Ovary (tissue), 9 donors: ENCODE data around the gene PPM1D. TPM values are rescaled to one million over a fixed set of nuclear protein-coding genes. Genes with fewer than 3 reads are reported as not detected.

Experiments used
- DNase-seq, 5 donors: peaks; one replicate each; pipeline ENCODE4 v3.0.0-alpha.2; 2019 to 2020
- H3K27ac ChIP-seq, 2 donors: fragments of 200-600 bp; one replicate each; pipeline versions ENCODE4 v1.5.1 to v1.8.0; 2019 to 2022
- H3K27me3 ChIP-seq: fragments of 200-600 bp; one replicate; pipeline ENCODE4 v1.8.0; 2022
- H3K36me3 ChIP-seq: fragments of 200-600 bp; sonication (generic); one replicate; pipeline ENCODE4 v1.5.1; 2019
- H3K4me1 ChIP-seq: one replicate; pipeline ENCODE4 v1.8.1; 2013; ENCODE audit warnings: mild to moderate bottlenecking, moderate library complexity; ENCODE audit not compliant: insufficient read depth
- H3K4me3 ChIP-seq: fragments of 200-600 bp; sonication (generic); one replicate; pipeline ENCODE4 v1.5.1; 2017
- H3K9me3 ChIP-seq, 2 donors: fragments of 200-600 bp in 1 of 2; sonication (generic) in 1 of 2; one replicate each; pipeline versions ENCODE4 v1.5.1 to v1.8.1; 2013 to 2019; ENCODE audit warnings: mild to moderate bottlenecking in 1 of 2, moderate library complexity in 1 of 2
- CTCF ChIP-seq, 3 donors: fragments of 450-650 bp in 2 of 3; fragments of 200-600 bp in 1 of 3; IDR thresholded peaks; one replicate each; pipeline versions ENCODE4 v1.5.1 to v1.8.0; 2016 to 2022; ENCODE audit warnings: antibody characterized with exemption in 3 of 3, mild to moderate bottlenecking in 1 of 3
- EP300 ChIP-seq: sonication (generic); formaldehyde crosslinking; IDR thresholded peaks from one replicate; pipeline ENCODE4 v1.6.1; 2017; ENCODE audit warnings: antibody characterized with exemption
- POLR2A ChIP-seq: fragments of 450-650 bp; IDR thresholded peaks from one replicate; pipeline ENCODE4 v1.6.1; 2017; ENCODE audit warnings: antibody characterized with exemption, mild to moderate bottlenecking, moderate library complexity
- WGBS, 3 donors: extraction: QIAGEN DNeasy Blood & Tissue Kit in 1 of 3; methylation state at CpG; one replicate each; pipeline versions ENCODE4 v1.1.5 to v1.1.7; 2013 to 2017; 5-methylcytosine and 5-hydroxymethylcytosine counted together
- intact Hi-C, 4 donors: fragments of 100-400 bp; cut with DNase I; formaldehyde crosslinking; loops; one replicate each; pipeline versions ENCODE4 v1.11.0 to v1.15.1; 2022 to 2023
- polyA plus RNA-seq, 2 donors: library from polyadenylated mRNA; stranded (reverse); fragments of 200-250 nt in 1 of 2; fragments of 350-450 nt in 1 of 2; fragmentation: Illumina TruSeq in 1 of 2; extraction: RNeasy Lipid Tissue Mini Kit (QIAGEN cat#74804) in 1 of 2; gene quantifications; one replicate each; pipeline ENCODE4 v1.2.3, GENCODE V29; 2013 to 2014
- total RNA-seq, 7 donors: library from RNA; depleted of rRNA in 2 of 7; stranded (reverse); fragments of >200 nt in 2 of 7; fragmentation: NEBNext Ultra II Directional in 3 of 7; extraction: Animal tissue kit (Norgen Biotek cat#: 25700) in 3 of 7; gene quantifications; one replicate each; pipeline versions ENCODE4 v1.1.0 to v1.2.4, GENCODE V29; 2016 to 2023
- donor health status: DM: no; HTN: no; CAD: no; lungs with moderate emphysema.
- donor health status: DM: no; HTN: no; CAD: no.
- donor health status: Bipolar disorder and iron deficiency.
- donor health status: DM: yes; HTN: yes; CAD: no.
- donor health status: DM: no; HTN: no; CAD: no.
- donor health status: DM: yes; HTN: yes; CAD: no.

PPM1D gene
- total and polyA plus RNA-seq, 9 donors = 11.9 to 35.5 (median 27.1) TPM

- no peak overlapping the region for H3K27ac ChIP-seq
- no peaks in the 10 kb centered on the region for H3K36me3 ChIP-seq
- H3K9me3 ChIP-seq = no peaks in the 10 kb centered on the region
- H3K27me3 ChIP-seq = no peaks in the 10 kb centered on the region
- no peak overlapping the region for H3K4me3 ChIP-seq
- TF ChIP-seq EP300 (no peak), POLR2A (no peak), CTCF (IDR thresholded peaks at IDR 0.05) (no peak)
- intact Hi-C loops = no loop called here
- no peaks in the 10 kb centered on the region for H3K4me1 ChIP-seq
- WGBS, 3 donors = 92 to 96% (median 95%) methylated on average over 8 of the region's 8 CpGs
- no peak for DNase-seq
These were observed 40.4 kb upstream of the PPM1D start for GRCh38 chr17:60559659-60559994.

- Histone ChIP-seq H3K27ac (no peak overlapping the region), H3K36me3 (no peaks in the 10 kb centered on the region), H3K9me3 (no peaks in the 10 kb centered on the region), H3K4me3 (no peak overlapping the region), H3K27me3 (no peaks in the 10 kb centered on the region), H3K4me1 (no peaks in the 10 kb centered on the region)
- no peak for DNase-seq
- TF ChIP-seq EP300 (no peak), CTCF (IDR thresholded peaks at IDR 0.05) (no peak), POLR2A (no peak)
- WGBS, 3 donors = 85 to 93% (median 92%) methylated on average over 26 of the region's 26 CpGs
- intact Hi-C loops = no loop called here
These were observed 39.8 kb upstream of the PPM1D start for GRCh38 chr17:60559995-60560859.

GRCh38 chr17:60560860-60561257 lies 39.1 kb upstream of the PPM1D start:
- DNase-seq = no peak
- no peak overlapping the region for H3K27ac ChIP-seq
- WGBS, 3 donors = 69 to 73% (median 70%) methylated on average over 11 of the region's 11 CpGs
- TF ChIP-seq EP300 (no peak), POLR2A (no peak), CTCF (IDR thresholded peaks at IDR 0.05) (no peak)
- H3K36me3 ChIP-seq = no peaks in the 10 kb centered on the region
- no peak overlapping the region for H3K4me3 ChIP-seq
- no peaks in the 10 kb centered on the region for H3K4me1 ChIP-seq
- no peaks in the 10 kb centered on the region for H3K9me3 ChIP-seq
- H3K27me3 ChIP-seq = no peaks in the 10 kb centered on the region
- intact Hi-C loops = no loop called here

GRCh38 chr17:60562421-60562820 lies 37.6 kb upstream of the PPM1D start:
- H3K4me1 ChIP-seq = no peaks in the 10 kb centered on the region
- H3K27ac ChIP-seq = no peak overlapping the region
- intact Hi-C loops = no loop called here
- TF ChIP-seq POLR2A = no peak
- TF ChIP-seq CTCF (IDR thresholded peaks at IDR 0.05) = no peak
- no peak for TF ChIP-seq EP300
- H3K36me3 ChIP-seq = no peaks in the 10 kb centered on the region
- 62 to 63% (median 62%) methylated on average over 3 of the region's 3 CpGs for WGBS, 3 donors
- no peaks in the 10 kb centered on the region for H3K27me3 ChIP-seq
- H3K4me3 ChIP-seq = no peak overlapping the region
- no peaks in the 10 kb centered on the region for H3K9me3 ChIP-seq
- no peak for DNase-seq
